Mesothelial cell of epicardium (in vitro differentiated cells): Measurements from ENCODE around the gene ARHGAP22. TPM values are rescaled to one million over a fixed set of nuclear protein-coding genes. Genes with fewer than 3 reads are reported as not detected.

Experiments
- DNase-seq, 2 experiments: peaks; one replicate each; pipeline ENCODE4 v3.0.0; 2021; ENCODE audit warnings: low spot score in 2 of 2; ENCODE audit not compliant: unreplicated experiment in 2 of 2
- H3K27ac Mint-ChIP-seq: 2 replicates; pipeline ENCODE4 v1.8.0; 2021; ENCODE audit warnings: mixed read lengths
- H3K27me3 Mint-ChIP-seq: 2 replicates; pipeline ENCODE4 v1.8.0; 2021; ENCODE audit warnings: low read depth, mixed read lengths
- H3K36me3 Mint-ChIP-seq: 2 replicates; pipeline ENCODE4 v1.8.0; 2021; ENCODE audit warnings: mixed read lengths
- H3K4me1 Mint-ChIP-seq: 2 replicates; pipeline ENCODE4 v1.8.0; 2021; ENCODE audit warnings: mixed read lengths
- H3K4me3 Mint-ChIP-seq: 2 replicates; pipeline ENCODE4 v1.8.0; 2021; ENCODE audit warnings: mild to moderate bottlenecking, moderate library complexity, mixed read lengths
- H3K9me3 Mint-ChIP-seq: 2 replicates; pipeline ENCODE4 v1.8.0; 2021; ENCODE audit warnings: mixed read lengths
- total RNA-seq: library from RNA; stranded (reverse); gene quantifications from 3 replicates; pipeline ENCODE4 v1.2.1, GENCODE V29; 2021
- TF ChIP-seq, protein P1 (sequence below): fragments of 200-600 bp; sonication (generic); IDR thresholded peaks from one replicate; pipeline ENCODE4 v1.5.0; 2021; ENCODE audit warnings: antibody characterized with exemption; ENCODE audit not compliant: unreplicated experiment

Gene ARHGAP22
- total RNA-seq, 1 donor from 2014 or later = 2.9 TPM

DNA sequence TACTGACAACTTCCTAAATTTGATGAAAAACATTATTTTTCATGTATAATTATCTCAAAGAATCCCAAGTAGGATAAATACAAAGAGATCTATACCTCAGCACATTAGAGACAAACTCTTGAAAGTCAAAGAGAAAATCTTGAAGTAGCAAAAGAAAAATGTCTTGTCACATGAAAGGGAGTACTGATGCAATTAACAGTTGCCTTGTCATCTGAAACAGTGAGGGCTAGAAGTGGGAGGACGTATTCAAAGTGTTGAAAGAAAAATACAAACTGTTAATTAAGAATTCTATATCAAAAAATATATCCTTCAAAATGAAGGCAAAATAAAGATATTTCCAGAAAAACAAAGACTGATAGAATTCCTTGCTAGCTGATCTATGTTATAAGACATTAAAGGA is 35.5 kb upstream of the ARHGAP22 start:
- H3K36me3 Mint-ChIP-seq = no peaks in the 10 kb centered on the region
- H3K9me3 Mint-ChIP-seq = peaks cover 18% of the 10 kb centered on the region
- no peak overlapping the region for H3K4me3 Mint-ChIP-seq
- peaks cover 16% of the 10 kb centered on the region for H3K27me3 Mint-ChIP-seq
- H3K4me1 Mint-ChIP-seq = no peaks in the 10 kb centered on the region
- no peak for DNase-seq
- no peak overlapping the region for H3K27ac Mint-ChIP-seq
- TF ChIP-seq, protein P1, sequence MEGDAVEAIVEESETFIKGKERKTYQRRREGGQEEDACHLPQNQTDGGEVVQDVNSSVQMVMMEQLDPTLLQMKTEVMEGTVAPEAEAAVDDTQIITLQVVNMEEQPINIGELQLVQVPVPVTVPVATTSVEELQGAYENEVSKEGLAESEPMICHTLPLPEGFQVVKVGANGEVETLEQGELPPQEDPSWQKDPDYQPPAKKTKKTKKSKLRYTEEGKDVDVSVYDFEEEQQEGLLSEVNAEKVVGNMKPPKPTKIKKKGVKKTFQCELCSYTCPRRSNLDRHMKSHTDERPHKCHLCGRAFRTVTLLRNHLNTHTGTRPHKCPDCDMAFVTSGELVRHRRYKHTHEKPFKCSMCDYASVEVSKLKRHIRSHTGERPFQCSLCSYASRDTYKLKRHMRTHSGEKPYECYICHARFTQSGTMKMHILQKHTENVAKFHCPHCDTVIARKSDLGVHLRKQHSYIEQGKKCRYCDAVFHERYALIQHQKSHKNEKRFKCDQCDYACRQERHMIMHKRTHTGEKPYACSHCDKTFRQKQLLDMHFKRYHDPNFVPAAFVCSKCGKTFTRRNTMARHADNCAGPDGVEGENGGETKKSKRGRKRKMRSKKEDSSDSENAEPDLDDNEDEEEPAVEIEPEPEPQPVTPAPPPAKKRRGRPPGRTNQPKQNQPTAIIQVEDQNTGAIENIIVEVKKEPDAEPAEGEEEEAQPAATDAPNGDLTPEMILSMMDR = no peak

DNA sequence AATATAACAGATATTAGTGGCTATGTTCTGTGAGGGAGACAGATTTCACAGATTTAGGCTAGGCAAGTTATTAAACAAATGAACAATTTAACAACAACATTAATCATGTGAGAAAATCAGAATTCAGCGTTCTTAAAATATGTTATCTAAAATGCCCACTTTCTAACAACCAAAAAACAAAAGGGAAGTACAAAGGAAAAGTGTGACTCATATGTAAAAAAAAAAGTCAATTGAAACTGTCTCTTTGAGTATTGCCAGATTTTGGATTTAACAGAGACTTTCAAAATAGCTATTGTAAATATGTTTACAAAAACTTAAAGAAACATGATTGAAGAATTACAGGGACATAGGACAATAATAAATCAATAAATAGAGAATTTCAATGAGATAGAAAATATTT is 34.8 kb upstream of the ARHGAP22 start:
- no peak overlapping the region for H3K27ac Mint-ChIP-seq
- peaks cover 10% of the 10 kb centered on the region for H3K27me3 Mint-ChIP-seq
- DNase-seq = no peak
- no peaks in the 10 kb centered on the region for H3K4me1 Mint-ChIP-seq
- H3K4me3 Mint-ChIP-seq = no peak overlapping the region
- H3K9me3 Mint-ChIP-seq = peaks cover 18% of the 10 kb centered on the region
- TF ChIP-seq, protein P1 = no peak
- no peaks in the 10 kb centered on the region for H3K36me3 Mint-ChIP-seq

DNA sequence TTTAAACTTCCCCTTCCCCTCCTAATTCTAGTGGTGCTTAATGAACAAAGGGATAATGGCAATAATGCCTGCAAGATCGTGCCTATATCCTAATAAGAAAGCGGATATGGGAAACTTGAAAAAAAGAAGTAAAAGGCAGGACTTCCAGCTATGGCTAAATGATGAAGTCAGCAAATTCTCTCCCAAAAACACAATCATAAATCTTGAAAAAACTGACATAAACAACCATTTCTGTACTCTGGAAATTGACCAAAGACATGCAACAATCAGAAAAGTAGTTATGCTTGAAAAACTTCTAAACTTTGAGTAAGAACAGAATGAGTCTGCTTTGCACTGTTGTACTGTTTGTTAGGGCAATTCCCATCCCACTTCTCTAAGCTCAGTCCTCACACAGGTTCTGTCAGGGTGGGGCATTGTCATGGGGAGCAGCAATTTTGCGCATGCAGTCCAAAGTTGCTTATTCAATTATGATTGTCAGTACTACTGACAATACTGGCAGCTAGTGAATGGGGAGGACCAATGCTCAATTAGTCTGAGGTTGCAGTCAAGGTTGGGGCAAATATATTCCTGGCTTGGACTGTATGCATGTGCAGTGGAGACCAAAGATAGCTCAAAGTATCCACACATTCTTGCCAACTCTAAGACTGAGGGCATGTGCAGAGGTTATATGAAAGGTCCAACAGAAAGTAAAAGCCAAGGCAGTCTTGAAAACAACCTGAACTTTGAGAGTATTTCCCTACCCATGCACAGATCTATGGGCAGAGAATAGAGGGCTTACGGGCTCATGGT is 34.1 kb upstream of the ARHGAP22 start:
- Mint-ChIP-seq H3K27me3 (peaks cover 8% of the 10 kb centered on the region), H3K27ac (no peak overlapping the region), H3K9me3 (peaks cover 18% of the 10 kb centered on the region), H3K36me3 (no peaks in the 10 kb centered on the region), H3K4me3 (no peak overlapping the region), H3K4me1 (no peaks in the 10 kb centered on the region)
- no peak for DNase-seq
- TF ChIP-seq, protein P1 = no peak

DNA sequence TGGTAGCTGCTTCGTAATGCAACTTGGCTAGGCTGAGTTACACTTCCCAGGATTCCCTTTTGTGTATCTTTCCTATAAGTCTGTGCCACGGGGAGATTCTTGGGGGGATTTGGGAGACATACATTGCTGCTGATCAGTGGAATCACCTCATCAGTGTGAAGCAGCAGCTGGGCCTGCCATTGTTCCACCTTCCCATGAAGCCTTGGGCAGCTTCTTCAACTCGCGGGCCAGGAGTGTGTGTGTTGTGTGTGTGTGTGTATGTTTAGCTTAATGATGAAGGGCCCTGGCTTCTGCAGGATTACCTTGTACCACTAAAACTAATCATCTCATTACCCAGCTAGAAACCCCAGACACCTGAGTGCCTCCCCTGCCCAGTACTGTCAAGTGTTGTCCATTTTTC is 33.3 kb upstream of the ARHGAP22 start:
- Mint-ChIP-seq H3K36me3 (no peaks in the 10 kb centered on the region), H3K27ac (no peak overlapping the region), H3K27me3 (peaks cover 8% of the 10 kb centered on the region), H3K9me3 (peaks cover 18% of the 10 kb centered on the region), H3K4me1 (no peaks in the 10 kb centered on the region), H3K4me3 (no peak overlapping the region)
- no peak for DNase-seq
- TF ChIP-seq, protein P1 = no peak

DNA sequence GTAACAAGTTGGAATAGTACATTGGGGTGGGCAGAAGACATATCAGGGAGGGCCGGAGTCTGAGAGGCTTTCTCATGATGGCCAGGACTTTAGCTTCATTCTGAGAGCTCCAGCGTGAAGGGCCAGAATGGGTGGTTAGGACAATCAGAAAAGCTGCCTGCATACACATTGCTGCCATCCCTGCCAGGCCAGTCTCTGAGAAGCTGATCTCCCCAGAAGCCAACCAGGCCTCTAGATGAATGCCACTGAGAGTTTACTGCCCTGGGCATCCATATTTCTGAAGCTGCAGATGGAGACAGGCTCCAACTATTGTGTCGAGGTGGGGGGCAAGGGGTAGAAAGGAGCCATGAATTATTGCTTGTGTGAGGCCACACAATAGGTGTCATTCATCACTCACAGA is 32.0 kb upstream of the ARHGAP22 start:
- TF ChIP-seq, protein P1 = no peak
- Mint-ChIP-seq H3K27me3 (peaks cover 20% of the 10 kb centered on the region), H3K36me3 (no peaks in the 10 kb centered on the region), H3K27ac (no peak overlapping the region), H3K4me1 (no peaks in the 10 kb centered on the region), H3K4me3 (no peak overlapping the region), H3K9me3 (peaks cover 17% of the 10 kb centered on the region)
- DNase-seq = no peak
